Upper lobe of left lung (tissue), 6 donors: Measurements from ENCODE around the gene SPATA21. TPM values are rescaled to one million over a fixed set of nuclear protein-coding genes. Genes with fewer than 3 reads are reported as not detected.
"Not testable (repeated sequence)": the region's sequence is repeated elsewhere in the genome, so short reads cannot be mapped to it uniquely, and the experiment has no call there.

ENCODE experiments used
- ATAC-seq, 2 donors: fragments of 200-7000 bp; cut with Tn5 transposase; one replicate each; pipeline ENCODE4 v1.9.1; 2022; ENCODE audit warnings: mild to moderate bottlenecking in 2 of 2, moderate library complexity in 2 of 2; ENCODE audit not compliant: low FRiP score in 2 of 2
- DNase-seq, 2 donors: peaks; one replicate each; pipeline ENCODE4 v3.0.0-alpha.2; 2019 to 2020
- H3K27ac ChIP-seq, 4 donors: fragments of 200-600 bp; sonication (generic); one replicate each; pipeline ENCODE4 v1.5.1; 2016 to 2019
- H3K27me3 ChIP-seq, 4 donors: fragments of 200-600 bp; sonication (generic); one replicate each; pipeline ENCODE4 v1.5.1; 2017 to 2019
- H3K36me3 ChIP-seq, 4 donors: fragments of 200-600 bp; sonication (generic); one replicate each; pipeline ENCODE4 v1.5.1; 2016 to 2019
- H3K4me1 ChIP-seq, 4 donors: fragments of 200-600 bp; sonication (generic); one replicate each; pipeline ENCODE4 v1.5.1; 2018 to 2019
- H3K4me3 ChIP-seq, 4 donors: fragments of 200-600 bp; sonication (generic); one replicate each; pipeline ENCODE4 v1.5.1; 2017 to 2019; ENCODE audit warnings: mild to moderate bottlenecking in 2 of 4, moderate library complexity in 1 of 4
- H3K9me3 ChIP-seq, 4 donors: fragments of 200-600 bp; sonication (generic); one replicate each; pipeline ENCODE4 v1.5.1; 2018 to 2019
- CTCF ChIP-seq, 6 experiments: fragments of 450-650 bp in 4 of 6; fragments of 200-600 bp in 2 of 6; sonication (generic) in 2 of 6; IDR thresholded peaks; one replicate each; pipeline ENCODE4 v1.5.1; 2016 to 2019; ENCODE audit warnings: antibody characterized with exemption in 6 of 6
- EP300 ChIP-seq, 4 donors: sonication (generic); formaldehyde crosslinking; IDR thresholded peaks; one replicate each; pipeline ENCODE4 v1.5.1; 2017; ENCODE audit warnings: antibody characterized with exemption in 4 of 4, control low read depth in 2 of 4
- POLR2A ChIP-seq, 4 donors: fragments of 450-650 bp; IDR thresholded peaks; one replicate each; pipeline ENCODE4 v1.5.1; 2016 to 2017; ENCODE audit warnings: antibody characterized with exemption in 4 of 4, mild to moderate bottlenecking in 2 of 4
- POLR2AphosphoS5 ChIP-seq, 2 donors: sonication (generic); formaldehyde crosslinking; IDR thresholded peaks; one replicate each; pipeline ENCODE4 v1.5.1; 2017; ENCODE audit warnings: antibody characterized with exemption in 2 of 2
- WGBS, 2 donors: methylation state at CpG; one replicate each; pipeline ENCODE4 v1.1.5; 2017 to 2018; 5-methylcytosine and 5-hydroxymethylcytosine counted together
- total RNA-seq, 6 donors: library from RNA; depleted of rRNA in 4 of 6; stranded (reverse); fragments of >200 nt in 4 of 6; gene quantifications; one replicate each; pipeline versions ENCODE4 v1.1.0 to v1.2.1, GENCODE V29; 2016 to 2021
- donor health status: DM: no; HTN: no; CAD: no; lungs with moderate emphysema.
- donor health status: DM: no; HTN: yes; CAD: no; lungs with severe emphysema.

SPATA21 gene
- total RNA-seq, 6 donors from 2014 or later, result not detected

- no peak for TF ChIP-seq CTCF (IDR thresholded peaks at IDR 0.05)
- TF ChIP-seq EP300 (IDR thresholded peaks at IDR 0.05), result no peak
- no peak for TF ChIP-seq POLR2AphosphoS5 (IDR thresholded peaks at IDR 0.05)
- no peak for TF ChIP-seq POLR2A (IDR thresholded peaks at IDR 0.05)
- H3K27ac ChIP-seq, result no peak overlapping the region
- H3K27me3 ChIP-seq, result no peaks in the 10 kb centered on the region
- ATAC-seq (no peak), DNase-seq (no peak)
- peaks cover 0 to 5% (median 1%) of the 10 kb centered on the region in 4 donors for H3K4me1 ChIP-seq
- H3K4me3 ChIP-seq, result no peak overlapping the region
- H3K9me3 ChIP-seq, result no peaks in the 10 kb centered on the region
- 72 to 89% methylated on average over 5 to 6 of the region's 6 CpGs for WGBS, 2 donors
- H3K36me3 ChIP-seq, result peaks cover 30 to 90% (median 71%) of the 10 kb centered on the region in 4 donors
Measured at GRCh38 chr1:16458831-16459230, 21.6 kb upstream of the SPATA21 start.

- H3K27ac ChIP-seq, H3K9me3 ChIP-seq, H3K27me3 ChIP-seq, DNase-seq, H3K4me3 ChIP-seq, ATAC-seq, H3K4me1 ChIP-seq: not testable (repeated sequence)
- H3K36me3 ChIP-seq, result peaks cover 36 to 99% (median 86%) of the 10 kb centered on the region in 4 donors
- WGBS, 2 donors, result 90 to 97% methylated on average over 9 to 10 of the region's 10 CpGs
Measured at GRCh38 chr1:16456151-16456550, 18.9 kb upstream of the SPATA21 start.

DNA sequence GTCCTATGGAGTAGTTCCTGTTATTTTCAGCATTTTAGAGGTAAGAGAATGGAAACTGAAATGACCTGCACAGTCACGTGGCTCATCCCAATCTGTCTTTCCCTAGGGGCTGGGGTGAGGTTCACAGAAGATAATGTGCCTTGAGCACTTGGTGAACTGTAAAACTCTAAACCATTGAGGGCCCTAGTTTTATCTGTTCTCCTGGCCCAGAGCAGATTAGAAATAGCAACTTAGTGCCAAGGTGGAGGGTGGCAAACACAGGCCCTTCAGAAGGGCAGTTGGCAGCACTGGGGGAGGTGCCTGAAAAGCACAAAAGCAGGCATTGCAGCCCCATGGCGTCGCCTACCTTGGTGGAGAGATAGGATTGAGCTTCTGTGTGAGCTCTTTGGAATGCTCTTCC lies 17.7 kb upstream of the SPATA21 start:
- not testable (repeated sequence) for ATAC-seq, DNase-seq, H3K4me1 ChIP-seq, H3K27ac ChIP-seq, H3K9me3 ChIP-seq, H3K4me3 ChIP-seq, H3K27me3 ChIP-seq
- peaks cover 36 to 99% (median 85%) of the 10 kb centered on the region in 4 donors for H3K36me3 ChIP-seq
- WGBS, 2 donors, result 90 to 100% methylated on average over 3 of the region's 3 CpGs

- DNase-seq, result no peak
- peaks cover 44 to 100% (median 89%) of the 10 kb centered on the region in 4 donors for H3K36me3 ChIP-seq
- no peak for ATAC-seq
- no peaks in the 10 kb centered on the region for H3K27me3 ChIP-seq
- TF ChIP-seq POLR2AphosphoS5 (IDR thresholded peaks at IDR 0.05), result no peak
- no peak for TF ChIP-seq CTCF (IDR thresholded peaks at IDR 0.05)
- TF ChIP-seq POLR2A (IDR thresholded peaks at IDR 0.05), result no peak
- TF ChIP-seq EP300 (IDR thresholded peaks at IDR 0.05), result no peak
- H3K4me1 ChIP-seq, result peaks cover 0 to 3% (median under 1%) of the 10 kb centered on the region in 4 donors
- H3K9me3 ChIP-seq, result no peaks in the 10 kb centered on the region
- no peak overlapping the region for H3K27ac ChIP-seq
- H3K4me3 ChIP-seq, result no peak overlapping the region
- WGBS, 2 donors, result 74 to 84% methylated on average over 4 to 11 of the region's 13 CpGs
Measured at GRCh38 chr1:16451841-16452528, 14.8 kb upstream of the SPATA21 start.

- WGBS, 2 donors, result 77 to 85% methylated on average over 5 to 6 of the region's 6 CpGs
- Histone ChIP-seq H3K27ac (no peak overlapping the region), H3K27me3 (no peaks in the 10 kb centered on the region), H3K4me1 (no peaks in the 10 kb centered on the region), H3K9me3 (no peaks in the 10 kb centered on the region), H3K36me3 (peaks cover 39 to 100% (median 83%) of the 10 kb centered on the region in 4 donors), H3K4me3 (no peak overlapping the region)
- ATAC-seq, result no peak
- TF ChIP-seq POLR2A (IDR thresholded peaks at IDR 0.05) (no peak), POLR2AphosphoS5 (IDR thresholded peaks at IDR 0.05) (no peak)
- DNase-seq, result no peak
Measured at GRCh38 chr1:16450863-16451481, 13.7 kb upstream of the SPATA21 start.

GRCh38 chr1:16449666-16450065 lies 12.4 kb upstream of the SPATA21 start:
- Histone ChIP-seq H3K4me1 (peaks cover 0 to 3% (median 0%) of the 10 kb centered on the region in 4 donors), H3K4me3 (no peak overlapping the region), H3K9me3 (no peaks in the 10 kb centered on the region), H3K27ac (no peak overlapping the region), H3K27me3 (no peaks in the 10 kb centered on the region), H3K36me3 (peaks cover 44 to 100% (median 84%) of the 10 kb centered on the region in 4 donors)
- TF ChIP-seq EP300 (IDR thresholded peaks at IDR 0.05), result no peak
- TF ChIP-seq POLR2AphosphoS5 (IDR thresholded peaks at IDR 0.05), result no peak
- no peak for TF ChIP-seq CTCF (IDR thresholded peaks at IDR 0.05)
- no peak for TF ChIP-seq POLR2A (IDR thresholded peaks at IDR 0.05)
- ATAC-seq, result no peak
- 96 to 97% methylated on average over 5 of the region's 5 CpGs for WGBS, 2 donors
- DNase-seq, result no peak
